Endodermal cell (in vitro differentiated cells): ENCODE results near the gene KRTAP20-4. TPM values are rescaled to one million over a fixed set of nuclear protein-coding genes. Genes with fewer than 3 reads are reported as not detected.

Experiments used
- DNase-seq: peaks from one replicate; pipeline ENCODE4 v3.0.0-alpha.2; 2017
- H3K27ac ChIP-seq: 2 replicates; pipeline ENCODE4 v1.5.1; 2013; ENCODE audit warnings: mild to moderate bottlenecking, low read depth, low read length, moderate library complexity
- H3K27me3 ChIP-seq: 2 replicates; pipeline ENCODE4 v1.6.1; 2013; ENCODE audit warnings: mild to moderate bottlenecking, low read length, moderate library complexity; ENCODE audit not compliant: insufficient read depth, control insufficient read depth, poor library complexity, severe bottlenecking
- H3K36me3 ChIP-seq: 2 replicates; pipeline ENCODE4 v1.7.0; 2013; ENCODE audit warnings: mild to moderate bottlenecking, low read length, moderate library complexity; ENCODE audit not compliant: control insufficient read depth, insufficient read depth
- H3K4me1 ChIP-seq: one replicate; pipeline ENCODE4 v1.7.0; 2013; ENCODE audit warnings: low read length; ENCODE audit not compliant: control insufficient read depth, insufficient read depth
- H3K4me3 ChIP-seq: 2 replicates; pipeline ENCODE4 v1.5.1; 2013; ENCODE audit warnings: mild to moderate bottlenecking, low read length, moderate library complexity
- H3K9ac ChIP-seq: 2 replicates; pipeline ENCODE4 v1.6.1; 2013; ENCODE audit warnings: mild to moderate bottlenecking, low read length, moderate library complexity; ENCODE audit not compliant: poor library complexity, severe bottlenecking; ENCODE audit errors: extremely low read depth
- H3K9me3 ChIP-seq: 2 replicates; pipeline ENCODE4 v1.6.1; 2013; ENCODE audit warnings: mild to moderate bottlenecking, low read length, moderate library complexity; ENCODE audit not compliant: control insufficient read depth
- H3K27ac Mint-ChIP-seq: 2 replicates; pipeline ENCODE4 v1.8.0; 2020; ENCODE audit warnings: mixed read lengths
- H3K27me3 Mint-ChIP-seq: 2 replicates; pipeline ENCODE4 v1.8.0; 2021; ENCODE audit warnings: mild to moderate bottlenecking, mixed read lengths; ENCODE audit not compliant: insufficient read depth
- H3K36me3 Mint-ChIP-seq: 2 replicates; pipeline ENCODE4 v1.8.0; 2020; ENCODE audit warnings: low read depth, mixed read lengths
- H3K4me1 Mint-ChIP-seq: 2 replicates; pipeline ENCODE4 v1.8.0; 2020; ENCODE audit warnings: mixed read lengths
- H3K4me3 Mint-ChIP-seq: 2 replicates; pipeline ENCODE4 v1.8.0; 2020; ENCODE audit warnings: mild to moderate bottlenecking, moderate library complexity, mixed read lengths
- H3K9me3 Mint-ChIP-seq: 2 replicates; pipeline ENCODE4 v1.8.0; 2020; ENCODE audit warnings: mild to moderate bottlenecking, mixed read lengths
- CTCF ChIP-seq: fragments of 200-600 bp; sonication (generic); conservative IDR thresholded peaks from 2 replicates; pipeline ENCODE4 v1.5.0; 2021; ENCODE audit warnings: antibody characterized with exemption, mild to moderate bottlenecking
- WGBS, 2 experiments: methylation state at CpG; one replicate each; pipeline versions ENCODE4 v1.1.5 to v1.1.7; 2013; ENCODE audit warnings: missing lambda C conversion rate in 2 of 2, mixed read lengths in 1 of 2; ENCODE audit not compliant: insufficient coverage in 1 of 2, insufficient read length in 1 of 2; 5-methylcytosine and 5-hydroxymethylcytosine counted together
- total RNA-seq, 2 donors: library from RNA; stranded (reverse); fragmentation: NEBNext Ultra II Directional in 1 of 2; extraction: Animal tissue kit (Norgen Biotek cat#: 25700) in 1 of 2; gene quantifications; 2 replicates in 1 of 2; 3 replicates in 1 of 2; pipeline ENCODE4 v1.2.1, GENCODE V29; 2021

The KRTAP20-4 gene
- total RNA-seq, 2 donors from 2014 or later: not detected

GRCh38 chr21:30615199-30615598 lies 5.2 kb upstream of the KRTAP20-4 start:
- Histone ChIP-seq H3K4me3 (no peak overlapping the region), H3K36me3 (no peaks in the 10 kb centered on the region), H3K9me3 (no peaks in the 10 kb centered on the region), H3K27ac (no peak overlapping the region), H3K9ac (no peak overlapping the region), H3K27me3 (no peaks in the 10 kb centered on the region), H3K4me1 (no peaks in the 10 kb centered on the region)
- no peak for TF ChIP-seq CTCF
- Mint-ChIP-seq H3K9me3 (peaks cover 37% of the 10 kb centered on the region), H3K4me3 (no peak overlapping the region), H3K4me1 (no peaks in the 10 kb centered on the region), H3K27me3 (no peaks in the 10 kb centered on the region), H3K36me3 (no peaks in the 10 kb centered on the region), H3K27ac (no peak overlapping the region)
- DNase-seq: no peak

GRCh38 chr21:30616125-30616524 lies 4.3 kb upstream of the KRTAP20-4 start, which contains the start of gene KRTAP20-1:
KRTAP20-1 (plus strand) TSS chr21:30616425; CDS start chr21:30616455, 30 bp downstream.
- Histone ChIP-seq H3K36me3 (no peaks in the 10 kb centered on the region), H3K9ac (no peak within 1 kb of the TSS), H3K9me3 (no peaks in the 10 kb centered on the region), H3K4me1 (no peaks in the 10 kb centered on the region), H3K4me3 (no peak within 1 kb of the TSS), H3K27me3 (no peaks in the 10 kb centered on the region), H3K27ac (no peak within 1 kb of the TSS)
- Mint-ChIP-seq H3K36me3 (no peaks in the 10 kb centered on the region), H3K27ac (no peak within 1 kb of the TSS), H3K4me1 (no peaks in the 10 kb centered on the region), H3K27me3 (no peaks in the 10 kb centered on the region), H3K9me3 (peaks cover 32% of the 10 kb centered on the region), H3K4me3 (no peak within 1 kb of the TSS)
- DNase-seq: no peak
- WGBS, 2 experiments: 100% methylated on average over 1 of the region's 2 CpGs; no CpG with 5 or more reads in 1 of the 2 experiments
- TF ChIP-seq CTCF: no peak

GRCh38 chr21:30620080-30620479 lies 347 bp upstream of the KRTAP20-4 start:
- Mint-ChIP-seq H3K27ac (no peak overlapping the region), H3K4me3 (no peak overlapping the region), H3K4me1 (no peaks in the 10 kb centered on the region), H3K9me3 (peaks cover 36% of the 10 kb centered on the region), H3K36me3 (no peaks in the 10 kb centered on the region), H3K27me3 (no peaks in the 10 kb centered on the region)
- Histone ChIP-seq H3K4me3 (no peak overlapping the region), H3K27me3 (no peaks in the 10 kb centered on the region), H3K36me3 (no peaks in the 10 kb centered on the region), H3K9me3 (no peaks in the 10 kb centered on the region), H3K27ac (no peak overlapping the region), H3K9ac (no peak overlapping the region), H3K4me1 (no peaks in the 10 kb centered on the region)
- no peak for DNase-seq
- TF ChIP-seq CTCF: no peak
